G401.6 (cell line): ENCODE measurements around the gene ERBB4.

Experiments used
- FAIRE-seq: peaks from 2 replicates; lab custom pipeline; 2012; peaks lifted over from hg19 to GRCh38; lab: Jason Lieb, UNC

The ERBB4 gene

DNA sequence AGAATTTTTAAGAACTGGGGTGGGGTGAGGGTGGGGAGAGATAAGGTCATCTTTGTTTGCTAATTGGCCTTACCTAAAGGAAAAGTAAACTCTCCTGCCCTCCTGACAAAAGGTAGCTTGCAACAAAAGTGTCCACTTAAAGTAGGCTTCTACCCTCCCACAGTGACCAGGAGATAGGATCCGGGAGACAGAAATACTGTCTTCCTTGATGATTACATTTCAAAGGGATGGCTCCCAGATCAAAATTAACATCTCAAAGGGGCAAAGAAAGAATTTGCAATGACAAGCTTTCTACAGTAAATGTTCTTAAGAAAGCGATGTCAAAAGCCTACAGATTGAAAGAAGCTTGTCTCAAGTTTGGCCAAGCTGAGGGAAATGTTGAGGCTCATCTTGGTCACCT lies 1206.9 kb downstream of the ERBB4 start:
- FAIRE-seq = no peak

DNA sequence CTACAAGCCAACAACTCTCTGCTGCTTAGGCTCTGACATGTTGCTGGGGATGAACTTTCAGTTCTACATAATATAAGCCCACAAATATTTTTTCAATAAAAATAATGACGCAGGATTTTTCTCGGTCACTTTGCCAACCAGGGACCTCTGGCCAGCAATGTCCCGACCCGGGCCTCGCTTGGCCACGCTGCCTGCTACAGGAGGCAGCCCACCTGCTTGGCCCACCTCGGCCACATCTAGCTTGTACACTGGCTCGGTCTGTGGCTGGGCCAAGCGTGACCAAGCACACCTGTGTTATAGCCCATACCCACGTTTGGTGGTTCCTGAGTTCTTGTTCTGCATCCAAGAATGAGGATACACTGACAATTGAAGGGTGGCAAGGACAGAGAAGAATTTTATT lies 1208.7 kb downstream of the ERBB4 start:
- FAIRE-seq = no peak

DNA sequence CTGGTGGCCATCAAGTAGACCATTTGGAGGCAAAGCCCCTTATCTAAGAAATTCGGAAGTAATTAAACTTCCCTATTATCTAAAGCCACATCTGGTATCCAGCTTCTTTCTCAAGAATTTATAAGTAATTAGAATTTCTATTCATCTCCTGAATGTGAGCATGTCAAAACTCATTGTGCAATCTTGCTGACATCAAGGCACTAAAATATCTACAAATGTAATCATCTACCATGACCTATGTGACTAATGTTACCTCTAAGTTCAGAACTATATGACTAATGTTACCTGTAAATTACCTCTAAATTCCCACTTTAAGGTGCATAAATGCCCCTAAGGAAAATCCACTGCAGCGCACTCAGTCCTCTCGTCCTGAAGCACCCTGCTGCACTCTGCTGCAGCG lies 1209.2 kb downstream of the ERBB4 start:
- no peak for FAIRE-seq

DNA sequence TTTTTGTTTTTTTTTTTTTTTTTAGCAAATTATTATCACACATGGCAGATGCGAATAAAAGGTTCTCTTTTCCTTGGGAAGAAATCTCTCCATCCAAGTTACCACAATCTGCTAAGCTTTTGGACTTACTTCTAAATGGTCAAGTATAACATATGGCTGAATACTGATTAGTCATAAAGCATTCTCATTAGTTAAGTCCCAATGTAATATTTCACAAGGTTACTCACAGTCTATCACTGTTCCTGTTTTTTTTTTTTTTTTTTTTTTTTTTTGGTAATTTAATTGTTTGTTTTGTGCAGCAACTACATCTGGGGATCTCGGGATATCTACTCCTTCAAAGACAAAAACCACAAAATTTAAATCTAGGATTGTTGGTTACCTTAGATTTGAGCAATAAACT lies 1210.5 kb downstream of the ERBB4 start:
- no peak for FAIRE-seq
